ENCODE measurements around the gene RAPGEF5. TPM values are rescaled to one million over a fixed set of nuclear protein-coding genes. Genes with fewer than 3 reads are reported as not detected.

RAPGEF5 gene
- total RNA-seq, 1 experiment from 2014 or later, result 15.6 TPM

DNA sequence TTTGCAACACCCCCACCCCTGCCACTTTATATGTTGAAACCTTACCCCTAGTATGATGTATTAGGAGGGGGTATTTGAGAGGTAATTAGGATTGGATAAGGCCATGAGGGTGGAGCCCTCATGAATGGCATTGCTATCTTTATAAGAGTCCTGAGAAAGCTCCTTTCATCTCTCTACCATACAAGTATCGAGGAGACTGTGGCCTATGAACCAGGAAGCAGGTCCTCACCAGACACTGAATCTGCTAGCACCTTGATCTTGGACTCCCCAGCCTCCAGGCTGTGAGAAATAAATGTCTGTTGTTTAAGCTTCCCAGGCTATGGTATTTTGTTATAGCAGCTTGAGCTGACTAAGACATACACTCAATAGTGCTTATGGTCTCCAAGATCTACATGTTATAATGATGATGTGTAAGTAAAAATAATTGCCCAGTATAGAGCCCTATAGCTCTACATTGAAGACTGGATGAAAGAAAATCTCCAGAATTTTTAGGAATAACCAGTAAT is 188.8 kb downstream of the RAPGEF5 start:
- no peak overlapping the region for H3K27ac ChIP-seq (ENCODE audit: low read depth, low read length)
- no peaks in the 10 kb centered on the region for H3K79me2 ChIP-seq (ENCODE audit: insufficient read depth, low read length)
- intact Hi-C loops (cut with micrococcal nuclease), result no loop called here
- ChIA-PET RAD21 (ENCODE audit: low non-redundant PET in 1 of 2, low total read pairs in 2 of 2, uncharacterized antibody in 2 of 2, unreplicated experiment in 2 of 2) (no interaction called here), CTCF (no interaction called here), POLR2A (no interaction called here)
- TF ChIP-seq EGR1 (IDR thresholded peaks at IDR 0.05; ENCODE audit: low read depth) (no peak), EZH2phosphoT487 (IDR thresholded peaks at IDR 0.05; ENCODE audit: borderline replicate concordance) (no peak), RAD21 (IDR thresholded peaks at IDR 0.05; ENCODE audit: low read depth) (no peak), CEBPB (IDR thresholded peaks at IDR 0.05; ENCODE audit: low read depth) (no peak), FOSL1 (IDR thresholded peaks at IDR 0.05; ENCODE audit: low read depth) (no peak)
- TF ChIP-seq, protein P1, sequence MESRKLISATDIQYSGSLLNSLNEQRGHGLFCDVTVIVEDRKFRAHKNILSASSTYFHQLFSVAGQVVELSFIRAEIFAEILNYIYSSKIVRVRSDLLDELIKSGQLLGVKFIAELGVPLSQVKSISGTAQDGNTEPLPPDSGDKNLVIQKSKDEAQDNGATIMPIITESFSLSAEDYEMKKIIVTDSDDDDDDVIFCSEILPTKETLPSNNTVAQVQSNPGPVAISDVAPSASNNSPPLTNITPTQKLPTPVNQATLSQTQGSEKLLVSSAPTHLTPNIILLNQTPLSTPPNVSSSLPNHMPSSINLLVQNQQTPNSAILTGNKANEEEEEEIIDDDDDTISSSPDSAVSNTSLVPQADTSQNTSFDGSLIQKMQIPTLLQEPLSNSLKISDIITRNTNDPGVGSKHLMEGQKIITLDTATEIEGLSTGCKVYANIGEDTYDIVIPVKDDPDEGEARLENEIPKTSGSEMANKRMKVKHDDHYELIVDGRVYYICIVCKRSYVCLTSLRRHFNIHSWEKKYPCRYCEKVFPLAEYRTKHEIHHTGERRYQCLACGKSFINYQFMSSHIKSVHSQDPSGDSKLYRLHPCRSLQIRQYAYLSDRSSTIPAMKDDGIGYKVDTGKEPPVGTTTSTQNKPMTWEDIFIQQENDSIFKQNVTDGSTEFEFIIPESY (IDR thresholded peaks at IDR 0.05; ENCODE audit: extremely low read depth, insufficient replicate concordance, low read length), result no peak
- no peak overlapping the region for H3K9ac ChIP-seq (ENCODE audit: low read length)
- H3K36me3 ChIP-seq (ENCODE audit: control insufficient read depth in 1 of 2, insufficient read depth in 2 of 2, low read length in 2 of 2), result no peaks in the 10 kb centered on the region
- H3K27me3 ChIP-seq (ENCODE audit: insufficient read depth, low read length), result no peaks in the 10 kb centered on the region
- no TSS peak for BruUV-seq (replicated peaks)
- no peaks in the 10 kb centered on the region for H3K9me3 ChIP-seq (ENCODE audit: control insufficient read depth in 1 of 2, insufficient read depth in 1 of 2, low read depth in 1 of 2, low read length in 2 of 2)
- H3K4me1 ChIP-seq (ENCODE audit: control insufficient read depth in 1 of 2, insufficient read depth in 2 of 2, low read length in 2 of 2), result no peaks in the 10 kb centered on the region
- H3K4me3 ChIP-seq (replicated peaks in 1 of 2; ENCODE audit: low read depth in 1 of 2, low read length in 2 of 2), result no peak overlapping the region
- no peak overlapping the region for H2AFZ ChIP-seq (ENCODE audit: low read depth, low read length, poor library complexity, severe bottlenecking)
- DNase-seq (ENCODE audit: low read depth, low spot score) (no peak), ATAC-seq (no peak)
- H3K9me2 ChIP-seq (ENCODE audit: insufficient read depth), result no peaks in the 10 kb centered on the region
- no peak overlapping the region for H3K4me2 ChIP-seq (ENCODE audit: low read length)
- H4K20me1 ChIP-seq (ENCODE audit: insufficient read depth), result no peaks in the 10 kb centered on the region

DNA sequence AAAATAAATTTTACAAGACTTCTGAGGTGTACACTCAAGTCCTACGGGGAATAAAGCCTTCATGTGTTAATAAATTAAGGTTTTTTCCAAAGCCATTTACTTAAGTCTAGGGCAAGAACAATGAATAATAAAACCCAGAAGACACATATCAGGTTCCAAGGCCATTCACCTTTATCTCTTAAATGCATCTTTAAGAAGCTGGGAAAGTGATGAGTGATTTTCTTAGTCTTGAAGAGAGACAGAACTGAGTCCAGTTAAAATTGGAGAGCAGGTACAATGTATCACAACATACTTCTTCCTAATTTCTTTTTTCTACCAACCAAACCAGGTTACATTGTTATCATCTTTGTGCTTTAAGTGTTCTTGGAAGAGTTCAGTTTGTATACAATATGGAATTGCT is 189.5 kb downstream of the RAPGEF5 start:
- Histone ChIP-seq H3K36me3 (ENCODE audit: control insufficient read depth in 1 of 2, insufficient read depth in 2 of 2, low read length in 2 of 2) (no peaks in the 10 kb centered on the region), H3K4me3 (replicated peaks in 1 of 2; ENCODE audit: low read depth in 1 of 2, low read length in 2 of 2) (no peak overlapping the region), H3K9ac (ENCODE audit: low read length) (no peak overlapping the region), H4K20me1 (ENCODE audit: insufficient read depth) (no peaks in the 10 kb centered on the region), H3K4me2 (ENCODE audit: low read length) (no peak overlapping the region), H3K9me2 (ENCODE audit: insufficient read depth) (no peaks in the 10 kb centered on the region), H2AFZ (ENCODE audit: low read depth, low read length, poor library complexity, severe bottlenecking) (no peak overlapping the region), H3K27me3 (ENCODE audit: insufficient read depth, low read length) (no peaks in the 10 kb centered on the region), H3K27ac (ENCODE audit: low read depth, low read length) (no peak overlapping the region), H3K79me2 (ENCODE audit: insufficient read depth, low read length) (no peaks in the 10 kb centered on the region), H3K4me1 (ENCODE audit: control insufficient read depth in 1 of 2, insufficient read depth in 2 of 2, low read length in 2 of 2) (no peaks in the 10 kb centered on the region), H3K9me3 (ENCODE audit: control insufficient read depth in 1 of 2, insufficient read depth in 1 of 2, low read depth in 1 of 2, low read length in 2 of 2) (no peaks in the 10 kb centered on the region)
- ChIA-PET POLR2A (no interaction called here), CTCF (no interaction called here), RAD21 (ENCODE audit: low non-redundant PET in 1 of 2, low total read pairs in 2 of 2, uncharacterized antibody in 2 of 2, unreplicated experiment in 2 of 2) (no interaction called here)
- ATAC-seq (no peak), DNase-seq (ENCODE audit: low read depth, low spot score) (no peak)
- intact Hi-C loops (cut with micrococcal nuclease), result no loop called here
- no TSS peak for BruUV-seq (replicated peaks)
- TF ChIP-seq POLR2AphosphoS5 (IDR thresholded peaks at IDR 0.05; ENCODE audit: low read depth, low read length) (no peak), ZFX (IDR thresholded peaks at IDR 0.05) (no peak), SP1 (IDR thresholded peaks at IDR 0.05; ENCODE audit: low read depth) (no peak), SIN3A (IDR thresholded peaks at IDR 0.05; ENCODE audit: low read depth) (no peak), SRF (IDR thresholded peaks at IDR 0.05; ENCODE audit: low read depth) (no peak), CEBPB (IDR thresholded peaks at IDR 0.05; ENCODE audit: low read depth) (no peak), RAD21 (IDR thresholded peaks at IDR 0.05; ENCODE audit: low read depth) (no peak), FOSL1 (IDR thresholded peaks at IDR 0.05; ENCODE audit: low read depth) (no peak), EZH2phosphoT487 (IDR thresholded peaks at IDR 0.05; ENCODE audit: borderline replicate concordance) (no peak), ELF1 (IDR thresholded peaks at IDR 0.05; ENCODE audit: borderline replicate concordance, low read depth) (no peak), TCF7L2 (IDR thresholded peaks at IDR 0.05; ENCODE audit: borderline replicate concordance, extremely low read depth, insufficient read depth, insufficient read length) (no peak)
- TF ChIP-seq, protein P2, sequence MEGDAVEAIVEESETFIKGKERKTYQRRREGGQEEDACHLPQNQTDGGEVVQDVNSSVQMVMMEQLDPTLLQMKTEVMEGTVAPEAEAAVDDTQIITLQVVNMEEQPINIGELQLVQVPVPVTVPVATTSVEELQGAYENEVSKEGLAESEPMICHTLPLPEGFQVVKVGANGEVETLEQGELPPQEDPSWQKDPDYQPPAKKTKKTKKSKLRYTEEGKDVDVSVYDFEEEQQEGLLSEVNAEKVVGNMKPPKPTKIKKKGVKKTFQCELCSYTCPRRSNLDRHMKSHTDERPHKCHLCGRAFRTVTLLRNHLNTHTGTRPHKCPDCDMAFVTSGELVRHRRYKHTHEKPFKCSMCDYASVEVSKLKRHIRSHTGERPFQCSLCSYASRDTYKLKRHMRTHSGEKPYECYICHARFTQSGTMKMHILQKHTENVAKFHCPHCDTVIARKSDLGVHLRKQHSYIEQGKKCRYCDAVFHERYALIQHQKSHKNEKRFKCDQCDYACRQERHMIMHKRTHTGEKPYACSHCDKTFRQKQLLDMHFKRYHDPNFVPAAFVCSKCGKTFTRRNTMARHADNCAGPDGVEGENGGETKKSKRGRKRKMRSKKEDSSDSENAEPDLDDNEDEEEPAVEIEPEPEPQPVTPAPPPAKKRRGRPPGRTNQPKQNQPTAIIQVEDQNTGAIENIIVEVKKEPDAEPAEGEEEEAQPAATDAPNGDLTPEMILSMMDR (IDR thresholded peaks at IDR 0.05 in 2 of 3, conservative IDR thresholded peaks at IDR 0.05 in 1 of 3; ENCODE audit: borderline replicate concordance in 1 of 3, insufficient read depth in 1 of 3, low read depth in 2 of 3, low read length in 2 of 3), result no peak
- TF ChIP-seq, protein P1 (IDR thresholded peaks at IDR 0.05; ENCODE audit: extremely low read depth, insufficient replicate concordance, low read length), result no peak
